Stomach (tissue), 4 donors: ENCODE measurements around the gene FAM114A1.

Experiments used
- CTCF ChIP-seq, 7 experiments: fragments of 450-650 bp in 4 of 7; fragments of 200-600 bp in 3 of 7; sonication (generic) in 3 of 7; IDR thresholded peaks; one replicate each; pipeline ENCODE4 v1.5.1; 2016 to 2019; ENCODE audit warnings: antibody characterized with exemption in 7 of 7, control low read depth in 2 of 7, mild to moderate bottlenecking in 1 of 7
- EP300 ChIP-seq: sonication (generic); formaldehyde crosslinking; IDR thresholded peaks from one replicate; pipeline ENCODE4 v1.6.1; 2017; ENCODE audit warnings: antibody characterized with exemption
- POLR2A ChIP-seq, 4 donors: fragments of 450-650 bp; IDR thresholded peaks; one replicate each; pipeline ENCODE4 v1.6.1; 2016; ENCODE audit warnings: antibody characterized with exemption in 4 of 4, control low read depth in 2 of 4, mild to moderate bottlenecking in 1 of 4, moderate library complexity in 1 of 4
- POLR2AphosphoS5 ChIP-seq, 3 donors: sonication (generic); formaldehyde crosslinking; IDR thresholded peaks; one replicate each; pipeline ENCODE4 v1.6.1; 2016; ENCODE audit warnings: antibody characterized with exemption in 3 of 3

DNA sequence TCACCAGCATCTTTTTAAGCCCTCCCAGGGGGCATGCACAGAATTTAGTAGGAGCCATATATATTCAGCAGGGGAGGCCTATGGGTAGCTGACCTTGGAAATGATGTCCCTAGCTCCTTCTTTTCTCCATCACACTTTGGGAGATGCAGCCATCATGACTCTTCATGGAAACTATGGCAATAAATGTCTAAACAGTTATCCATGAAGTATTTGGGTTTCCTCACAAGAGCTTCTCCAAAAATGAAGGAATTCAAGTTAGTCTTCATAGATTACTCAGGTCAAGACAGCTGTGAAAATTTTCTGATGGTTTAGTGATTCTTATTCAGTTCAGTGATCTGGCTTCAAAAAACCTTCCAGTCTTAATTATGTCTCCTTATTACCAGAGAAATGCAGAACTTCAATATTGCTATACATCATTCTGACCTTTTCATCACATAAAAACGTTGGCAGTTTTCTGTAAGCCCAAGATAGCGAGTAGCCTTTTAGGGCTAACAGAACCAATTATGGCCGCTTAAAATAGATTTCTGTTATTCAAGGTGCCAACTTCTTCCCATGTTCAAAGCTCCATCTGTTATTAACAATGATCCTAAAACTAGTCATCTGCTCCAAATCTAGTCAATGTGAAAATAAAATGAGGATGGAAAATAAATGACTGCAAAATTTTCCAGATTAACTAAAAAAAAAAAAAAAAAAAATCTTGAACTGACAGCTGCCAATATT is 112.1 kb downstream of the FAM114A1 start:
- TF ChIP-seq POLR2AphosphoS5 (IDR thresholded peaks at IDR 0.05) (no peak), CTCF (IDR thresholded peaks at IDR 0.05) (no peak), EP300 (no peak), POLR2A (IDR thresholded peaks at IDR 0.05) (no peak)
